ENCODE results near the gene GAB2. TPM values are rescaled to one million over a fixed set of nuclear protein-coding genes. Genes with fewer than 3 reads are reported as not detected.

The GAB2 gene
- total and polyA plus RNA-seq, 2 of the 13 experiments (the other 11 are each of a cell fraction or from before 2014, with no cell fraction given), result 4.1 to 8.6 TPM

- TF ChIP-seq BCL3 (CRISPR knock-in tag; IDR thresholded peaks at IDR 0.05) (no peak), TSC22D2 (CRISPR knock-in tag; IDR thresholded peaks at IDR 0.05; ENCODE audit: borderline replicate concordance) (0 out of 2 replicates have a peak, but pooled peaks have one; percentile 44), GMEB1 (CRISPR knock-in tag; IDR thresholded peaks at IDR 0.05; ENCODE audit: borderline replicate concordance) (no peak), MED1 (CRISPR knock-in tag; IDR thresholded peaks at IDR 0.05) (peak; percentile 55), PREB (CRISPR knock-in tag; IDR thresholded peaks at IDR 0.05) (no peak), MED8 (CRISPR knock-in tag; IDR thresholded peaks at IDR 0.05; ENCODE audit: insufficient replicate concordance) (no peak), REPIN1 (CRISPR knock-in tag; IDR thresholded peaks at IDR 0.05; ENCODE audit: borderline replicate concordance, low read depth) (0 out of 2 replicates have a peak, but pooled peaks have one; percentile 27), ZNF780A (CRISPR knock-in tag; IDR thresholded peaks at IDR 0.05) (no peak), YY1 (IDR thresholded peaks at IDR 0.05; ENCODE audit: insufficient read depth, insufficient replicate concordance, low read depth, low read length) (no peak), NCOR1 (IDR thresholded peaks at IDR 0.05; ENCODE audit: borderline replicate concordance, low read length) (no peak; the same call in 1 of the 2 replicates), ZNF580 (CRISPR knock-in tag; IDR thresholded peaks at IDR 0.05; ENCODE audit: borderline replicate concordance, low read depth) (peak; percentile 66; the same call in 1 of the 2 replicates), BRCA1 (CRISPR knock-in tag; IDR thresholded peaks at IDR 0.05) (no peak), ZNF124 (CRISPR knock-in tag; IDR thresholded peaks at IDR 0.05) (no peak), TERF1 (CRISPR knock-in tag; IDR thresholded peaks at IDR 0.05) (no peak), ZEB1 (IDR thresholded peaks at IDR 0.05; ENCODE audit: insufficient replicate concordance, low read depth) (peak; percentile 41), ZFP37 (CRISPR knock-in tag; IDR thresholded peaks at IDR 0.05; ENCODE audit: borderline replicate concordance) (no peak), ZNF138 (CRISPR knock-in tag; IDR thresholded peaks at IDR 0.05; ENCODE audit: low read depth) (no peak), ZNF350 (CRISPR knock-in tag; IDR thresholded peaks at IDR 0.05; ENCODE audit: borderline replicate concordance, low read depth) (no peak), SIN3B (IDR thresholded peaks at IDR 0.05; ENCODE audit: low read length) (no peak), TFDP2 (CRISPR knock-in tag; IDR thresholded peaks at IDR 0.05) (no peak), NFKBIZ (CRISPR knock-in tag; IDR thresholded peaks at IDR 0.05) (0 out of 2 replicates have a peak, but pooled peaks have one; percentile 58), ZNF724P (CRISPR knock-in tag; IDR thresholded peaks at IDR 0.05; ENCODE audit: borderline replicate concordance) (no peak), ZNF660 (CRISPR knock-in tag; IDR thresholded peaks at IDR 0.05; ENCODE audit: borderline replicate concordance, low read depth) (no peak)
Observed at GRCh38 chr11:78170874-78171549, 246.6 kb downstream of the GAB2 start (continued).
